A673 (cell line): Measurements from ENCODE around the gene PIK3IP1. TPM values are rescaled to one million over a fixed set of nuclear protein-coding genes. Genes with fewer than 3 reads are reported as not detected.
"Not testable (repeated sequence)": the region's sequence is repeated elsewhere in the genome, so short reads cannot be mapped to it uniquely, and the experiment has no call there.

ENCODE experiments used
- BruUV-seq: library from RNA; stranded (reverse); fragments of 400-500 nt; replicated peaks from 2 replicates; lab custom pipeline; 2021; lab: Mats Ljungman, UMichigan
- CTCF ChIA-PET: fragments of 300-600 bp; sonication (Branson Sonifier 250); formaldehyde crosslinking; loops from one replicate; lab custom pipeline; 2022; ENCODE audit warnings: antibody characterized with exemption; lab: Charles Lee
- POLR2A ChIA-PET: fragments of 300-600 bp; sonication (Branson Sonifier 250); formaldehyde crosslinking; loops from one replicate; lab custom pipeline; 2022; ENCODE audit warnings: antibody characterized with exemption; ENCODE audit not compliant: low non-redundant PET; lab: Charles Lee
- DNase-seq: peaks from one replicate; pipeline ENCODE4 v3.0.0-alpha.2; 2015; ENCODE audit warnings: low spot score
- H3K27ac ChIP-seq: fragments of 200-600 bp; sonication (generic); 2 replicates; pipeline ENCODE4 v1.5.1; 2016; ENCODE audit warnings: mixed run types, low read depth, mild to moderate bottlenecking, mixed read lengths, antibody characterized with exemption, low read length; ENCODE audit not compliant: poor library complexity, severe bottlenecking
- H3K27me3 ChIP-seq: fragments of 200-600 bp; sonication (generic); replicated peaks from 2 replicates; pipeline ENCODE4 v1.6.1; 2017; ENCODE audit warnings: mixed run types, low read depth, mild to moderate bottlenecking, mixed read lengths, antibody characterized with exemption, low read length; ENCODE audit not compliant: insufficient read depth, poor library complexity
- H3K36me3 ChIP-seq: fragments of 200-600 bp; sonication (generic); 2 replicates; pipeline ENCODE4 v1.6.1; 2016; ENCODE audit warnings: mixed run types, mild to moderate bottlenecking, mixed read lengths, antibody characterized with exemption, low read length; ENCODE audit not compliant: insufficient read depth, poor library complexity, severe bottlenecking
- H3K4me1 ChIP-seq: fragments of 200-600 bp; sonication (generic); 2 replicates; pipeline ENCODE4 v1.6.1; 2017; ENCODE audit warnings: mixed run types, mild to moderate bottlenecking, mixed read lengths, antibody characterized with exemption, low read length; ENCODE audit not compliant: insufficient read depth, poor library complexity, severe bottlenecking
- H3K4me3 ChIP-seq: fragments of 200-600 bp; sonication (generic); 2 replicates; pipeline ENCODE4 v1.5.1; 2016; ENCODE audit warnings: low read depth, mixed run types, mild to moderate bottlenecking, mixed read lengths, low read length; ENCODE audit not compliant: poor library complexity, severe bottlenecking
- H3K9me3 ChIP-seq: fragments of 200-600 bp; sonication (generic); 2 replicates; pipeline ENCODE4 v1.6.1; 2016; ENCODE audit warnings: mixed run types, low read depth, mild to moderate bottlenecking, mixed read lengths, antibody characterized with exemption, low read length; ENCODE audit not compliant: poor library complexity, severe bottlenecking
- EZH2 ChIP-seq: fragments of 200-600 bp; sonication (generic); IDR thresholded peaks from 2 replicates; pipeline ENCODE4 v1.6.1; 2017; ENCODE audit warnings: borderline replicate concordance, low read depth, mild to moderate bottlenecking, mixed read lengths, antibody characterized with exemption, low read length; ENCODE audit not compliant: poor library complexity, severe bottlenecking
- intact Hi-C: fragments of 100-400 bp; cut with micrococcal nuclease; formaldehyde crosslinking; loops from one replicate; pipeline ENCODE4 v1.10.0; 2022; ENCODE audit not compliant: unreplicated experiment
- total RNA-seq: library from RNA; stranded (reverse); gene quantifications from 2 replicates; pipeline ENCODE4 v1.2.3, GENCODE V29; 2021
- TF ChIP-seq, protein P1 (sequence below): fragments of 300-800, 200-600 bp; sonication (generic); conservative IDR thresholded peaks from 2 replicates; pipeline ENCODE4 v1.5.1; 2017; ENCODE audit warnings: low read depth, mild to moderate bottlenecking, antibody characterized with exemption, low read length, moderate library complexity, mixed read lengths

The PIK3IP1 gene
- total RNA-seq, 1 experiment from 2014 or later = 0.24 TPM

DNA sequence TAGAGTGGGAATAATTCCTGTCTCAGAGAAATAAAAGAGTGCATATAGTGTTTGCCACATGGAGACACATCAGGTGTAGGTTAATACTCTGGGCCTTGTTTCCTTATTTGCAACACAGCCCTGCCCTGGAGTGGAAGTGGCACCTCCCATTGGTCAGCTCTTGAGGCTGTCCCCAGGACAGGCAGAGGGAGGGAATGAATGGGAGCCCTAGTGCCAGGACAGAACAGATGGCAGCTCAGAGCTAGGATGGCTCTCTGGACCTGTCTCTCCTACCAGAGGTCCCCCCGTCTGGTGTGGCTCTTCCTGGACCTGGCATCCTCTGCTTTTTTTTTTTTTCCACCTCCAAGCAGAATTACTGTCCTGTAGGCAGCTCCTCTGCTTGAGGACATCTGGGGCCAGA, 44.6 kb downstream of the PIK3IP1 start:
- H3K4me1 ChIP-seq = peaks cover 11% of the 10 kb centered on the region
- no peak overlapping the region for H3K4me3 ChIP-seq
- intact Hi-C loops = no loop called here
- TF ChIP-seq, protein P1, sequence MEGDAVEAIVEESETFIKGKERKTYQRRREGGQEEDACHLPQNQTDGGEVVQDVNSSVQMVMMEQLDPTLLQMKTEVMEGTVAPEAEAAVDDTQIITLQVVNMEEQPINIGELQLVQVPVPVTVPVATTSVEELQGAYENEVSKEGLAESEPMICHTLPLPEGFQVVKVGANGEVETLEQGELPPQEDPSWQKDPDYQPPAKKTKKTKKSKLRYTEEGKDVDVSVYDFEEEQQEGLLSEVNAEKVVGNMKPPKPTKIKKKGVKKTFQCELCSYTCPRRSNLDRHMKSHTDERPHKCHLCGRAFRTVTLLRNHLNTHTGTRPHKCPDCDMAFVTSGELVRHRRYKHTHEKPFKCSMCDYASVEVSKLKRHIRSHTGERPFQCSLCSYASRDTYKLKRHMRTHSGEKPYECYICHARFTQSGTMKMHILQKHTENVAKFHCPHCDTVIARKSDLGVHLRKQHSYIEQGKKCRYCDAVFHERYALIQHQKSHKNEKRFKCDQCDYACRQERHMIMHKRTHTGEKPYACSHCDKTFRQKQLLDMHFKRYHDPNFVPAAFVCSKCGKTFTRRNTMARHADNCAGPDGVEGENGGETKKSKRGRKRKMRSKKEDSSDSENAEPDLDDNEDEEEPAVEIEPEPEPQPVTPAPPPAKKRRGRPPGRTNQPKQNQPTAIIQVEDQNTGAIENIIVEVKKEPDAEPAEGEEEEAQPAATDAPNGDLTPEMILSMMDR = no peak
- TF ChIP-seq EZH2 = no peak
- H3K27me3 ChIP-seq = no peaks in the 10 kb centered on the region
- POLR2A ChIA-PET = no interaction called here
- no peak for DNase-seq
- H3K27ac ChIP-seq = no peak overlapping the region
- CTCF ChIA-PET = interaction anchor here (0.7 kb wide), 1 partner anchor 204 kb away, joined by 3 read pairs; no protein-coding TSS in a partner anchor
- no peaks in the 10 kb centered on the region for H3K9me3 ChIP-seq
- BruUV-seq = no TSS peak
- no peaks in the 10 kb centered on the region for H3K36me3 ChIP-seq

DNA sequence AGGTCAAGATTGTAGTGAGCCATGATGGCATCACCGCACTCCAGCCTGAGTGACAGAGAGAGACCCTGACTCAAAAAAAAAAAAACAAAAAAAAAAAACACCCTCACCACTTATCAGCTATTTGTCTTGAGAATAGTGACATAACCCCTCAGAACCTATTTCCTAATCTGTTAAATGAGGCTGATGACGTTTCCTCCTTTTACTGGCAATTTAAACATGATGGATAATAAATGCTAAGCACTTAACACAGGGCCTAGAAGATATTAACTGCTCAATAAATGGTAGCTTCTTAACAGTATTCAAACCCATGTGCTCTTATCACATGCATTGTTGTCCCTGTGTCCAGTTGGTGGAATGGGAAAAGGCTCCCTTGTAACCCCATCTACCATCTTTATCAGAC, 45.6 kb downstream of the PIK3IP1 start:
- Histone ChIP-seq H3K27ac (no peak overlapping the region), H3K4me3 (no peak overlapping the region), H3K27me3 (no peaks in the 10 kb centered on the region), H3K4me1 (peaks cover 11% of the 10 kb centered on the region), H3K36me3 (no peaks in the 10 kb centered on the region), H3K9me3 (no peaks in the 10 kb centered on the region)
- intact Hi-C loops = no loop called here
- no peak for TF ChIP-seq EZH2
- TF ChIP-seq, protein P1 = no peak
- no TSS peak for BruUV-seq
- no peak for DNase-seq
- ChIA-PET POLR2A (no interaction called here), CTCF (no interaction called here)

DNA sequence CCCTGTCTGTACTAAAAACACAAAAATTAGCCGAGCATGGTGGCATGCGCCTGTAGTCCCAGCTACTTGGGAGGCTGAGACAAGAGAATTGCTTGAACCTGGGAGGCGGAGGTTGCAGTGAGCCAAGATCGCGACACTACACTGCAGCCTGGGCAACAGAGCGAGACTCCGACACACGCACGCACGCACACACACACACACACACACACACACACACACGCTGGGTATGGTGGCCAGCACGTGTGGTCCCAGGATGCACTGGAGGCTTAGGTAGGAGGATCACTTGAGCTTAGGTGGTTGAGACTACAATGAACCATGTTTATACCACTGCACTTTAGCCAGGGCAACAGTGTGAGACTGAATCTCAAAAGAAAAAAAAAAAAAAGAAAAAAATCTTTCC, 46.3 kb downstream of the PIK3IP1 start:
- H3K9me3 ChIP-seq, H3K36me3 ChIP-seq, H3K27ac ChIP-seq, CTCF ChIA-PET, H3K27me3 ChIP-seq, POLR2A ChIA-PET, DNase-seq, BruUV-seq, H3K4me3 ChIP-seq, intact Hi-C loops: not testable (repeated sequence)
- peaks cover 11% of the 10 kb centered on the region for H3K4me1 ChIP-seq

DNA sequence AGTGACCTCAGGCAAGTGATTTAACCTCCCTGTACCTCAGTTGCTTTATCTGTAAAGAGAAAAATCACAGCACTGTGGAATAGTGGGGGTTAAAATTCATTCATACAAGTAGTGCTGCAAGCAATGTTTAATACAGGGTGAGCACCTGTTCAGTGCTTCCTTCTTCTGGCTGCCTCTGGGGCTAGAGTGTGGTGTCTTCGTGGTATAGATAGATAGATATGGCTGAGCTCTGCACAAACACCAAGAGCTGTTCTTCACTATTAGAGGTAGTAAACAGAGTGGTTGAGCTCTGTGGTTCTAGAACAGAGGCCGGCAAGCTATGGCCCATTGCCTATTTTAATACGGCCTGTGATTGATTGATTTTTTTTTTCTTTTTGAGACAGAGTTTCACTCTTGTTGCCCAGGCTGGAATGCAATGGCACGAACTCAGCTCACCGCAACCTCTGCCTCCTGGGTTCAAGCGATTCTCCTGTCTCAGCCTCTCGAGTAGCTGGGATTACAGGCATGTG, 47.3 kb downstream of the PIK3IP1 start:
- H3K4me1 ChIP-seq = peaks cover 11% of the 10 kb centered on the region
- POLR2A ChIA-PET = no interaction called here
- H3K27ac ChIP-seq = no peak overlapping the region

More for the DNA sequence above, 47.3 kb downstream of the PIK3IP1 start:
- no peaks in the 10 kb centered on the region for H3K9me3 ChIP-seq
- CTCF ChIA-PET = interaction anchor here (1.0 kb wide), 1 partner anchor 28 kb away, joined by 5 read pairs; no protein-coding TSS in a partner anchor
- no peak for DNase-seq
- no peaks in the 10 kb centered on the region for H3K27me3 ChIP-seq
- intact Hi-C loops = no loop called here
- no TSS peak for BruUV-seq
- H3K36me3 ChIP-seq = no peaks in the 10 kb centered on the region
- TF ChIP-seq, protein P1 = no peak
- TF ChIP-seq EZH2 = no peak
- no peak overlapping the region for H3K4me3 ChIP-seq
